NCI-H82 (cell line): ENCODE data around the gene MTOR.
"Not testable (repeated sequence)": the region's sequence is repeated elsewhere in the genome, so short reads cannot be mapped to it uniquely, and the experiment has no call there.

Experiments
- DNase-seq: peaks from one replicate; lab custom pipeline; 2025; lab: John Stamatoyannopoulos, UW

Gene MTOR

GRCh38 chr1:11107599-11107998 is 154.8 kb downstream of the MTOR start:
- DNase-seq, result no peak

GRCh38 chr1:11105586-11105985 is 156.8 kb downstream of the MTOR start:
- no peak for DNase-seq

GRCh38 chr1:11101347-11101746 is 161.0 kb downstream of the MTOR start:
- DNase-seq, result no peak

- not testable (repeated sequence) for DNase-seq
Measured at GRCh38 chr1:11100806-11101205, 161.5 kb downstream of the MTOR start.

- no peak for DNase-seq
Measured at GRCh38 chr1:11100149-11100493, 162.2 kb downstream of the MTOR start.

- DNase-seq, result peak; percentile 97
Measured at GRCh38 chr1:11099310-11100148, 162.8 kb downstream of the MTOR start, which contains the start of gene EXOSC10. EXOSC10 (minus strand) TSS chr1:11099869; CDS start chr1:11099831, 38 bp downstream.

- no peak for DNase-seq
Measured at GRCh38 chr1:11098931-11099309, 163.4 kb downstream of the MTOR start.

- not testable (repeated sequence) for DNase-seq
Measured at GRCh38 chr1:11083784-11084183, 178.6 kb downstream of the MTOR start.

- no peak for DNase-seq
Measured at GRCh38 chr1:11080931-11081330, 181.4 kb downstream of the MTOR start.

- no peak for DNase-seq
Measured at GRCh38 chr1:11078631-11079030, 183.7 kb downstream of the MTOR start.

- DNase-seq, result not testable (repeated sequence)
Measured at GRCh38 chr1:11073398-11073797, 189.0 kb downstream of the MTOR start.

- DNase-seq, result no peak
Measured at GRCh38 chr1:11072216-11072917, 190.0 kb downstream of the MTOR start.

GRCh38 chr1:11071463-11072215 is 190.7 kb downstream of the MTOR start:
- DNase-seq, result no peak

- DNase-seq, result no peak
Measured at GRCh38 chr1:11070876-11071275, 191.5 kb downstream of the MTOR start.

GRCh38 chr1:11068600-11069473 is 193.5 kb downstream of the MTOR start:
- no peak for DNase-seq

GRCh38 chr1:11067716-11068599 is 194.4 kb downstream of the MTOR start:
- DNase-seq, result no peak

GRCh38 chr1:11065796-11066195 is 196.6 kb downstream of the MTOR start:
- no peak for DNase-seq

GRCh38 chr1:11064942-11065341 is 197.4 kb downstream of the MTOR start:
- DNase-seq, result no peak

GRCh38 chr1:11063937-11064537 is 198.3 kb downstream of the MTOR start:
- peak; percentile 62 for DNase-seq

- no peak for DNase-seq
Measured at GRCh38 chr1:11062965-11063401, 199.4 kb downstream of the MTOR start.
